Measurements from ENCODE around the gene SLC4A3. TPM values are rescaled to one million over a fixed set of nuclear protein-coding genes. Genes with fewer than 3 reads are reported as not detected.

The SLC4A3 gene
- total and polyA plus RNA-seq, 2 of the 13 experiments (the other 11 are each of a cell fraction or from before 2014, with no cell fraction given), result 0.18 to 0.95 TPM

- no peak for TF ChIP-seq TBX3 (IDR thresholded peaks at IDR 0.05; ENCODE audit: borderline replicate concordance)
- TF ChIP-seq PAXIP1 (CRISPR knock-in tag; conservative IDR thresholded peaks at IDR 0.05), result no peak
Observed at GRCh38 chr2:219638948-219639755, 11.7 kb downstream of the SLC4A3 start (continued).

GRCh38 chr2:219641390-219642068 lies 14.1 kb downstream of the SLC4A3 start:
- POLR2A ChIA-PET, result no interaction called here
- in situ Hi-C loops (cut with HindIII; ENCODE audit: extremely low pct_ligation_motif_present, low pct_unique_long_range_greater_than_20kb), result loop anchor here (5.0 kb wide), 1 partner anchor 99 kb away; the partner anchor contains the start of genes CHPF and TMEM198
- H3K27me3 ChIP-seq (ENCODE audit: control insufficient read depth in 1 of 2, insufficient read depth in 2 of 2, low read length in 2 of 2), result peaks cover 18 to 84% of the 10 kb centered on the region in 2 experiments
- no peak overlapping the region for H3K27ac ChIP-seq (ENCODE audit: extremely low read length, insufficient read depth, low read length)
- CTCF ChIA-PET (ENCODE audit: low intra/inter-chr PET ratio, low total read pairs), result interaction anchor here (0.9 to 4.3 kb wide), 8 partner anchors 23 to 132 kb away, joined by 3 to 127 read pairs (median 10); partner anchors contain the start of genes CHPF, INHA, OBSL1 and STK11IP
- 37% methylated on average over 7 of the region's 7 CpGs for WGBS (ENCODE audit: low lambda C conversion rate)
- no TSS peak for BruUV-seq (replicated peaks)
- H3K9me3 ChIP-seq (ENCODE audit: low read length), result no peaks in the 10 kb centered on the region
- H3K4me3 ChIP-seq (replicated peaks in 1 of 3; ENCODE audit: insufficient read depth in 1 of 3, low read depth in 2 of 3, low read length in 3 of 3), result no peak overlapping the region
- no peak for FAIRE-seq
- no peaks in the 10 kb centered on the region for H4K20me1 ChIP-seq (ENCODE audit: insufficient read depth, low read length)
- peaks cover 29% of the 10 kb centered on the region for H3K4me1 ChIP-seq (ENCODE audit: insufficient read depth, low read length)
- H2AFZ ChIP-seq (ENCODE audit: low read length), result no peak overlapping the region
- H3K9ac ChIP-seq (ENCODE audit: insufficient read depth, low read depth, low read length), result no peak overlapping the region
- H3K36me3 ChIP-seq (replicated peaks in 1 of 2; ENCODE audit: control insufficient read depth in 1 of 2, insufficient read depth in 2 of 2, low read length in 2 of 2), result no peaks in the 10 kb centered on the region
- H3K79me2 ChIP-seq (ENCODE audit: insufficient read depth, low read length), result no peaks in the 10 kb centered on the region
- intact Hi-C loops (cut with micrococcal nuclease; ENCODE audit: unreplicated experiment), result loop anchor here (1.0 to 2.0 kb wide), 4 partner anchors 22 to 100 kb away; no protein-coding TSS in a partner anchor
- no peak for DNase-seq (ENCODE audit: low spot score)
- H3K4me2 ChIP-seq (ENCODE audit: low read depth, low read length), result no peak overlapping the region
- no peak for ATAC-seq
- TF ChIP-seq ZNF180 (CRISPR knock-in tag; IDR thresholded peaks at IDR 0.05; ENCODE audit: borderline replicate concordance, low read depth) (no peak), ZNF558 (CRISPR knock-in tag; IDR thresholded peaks at IDR 0.05; ENCODE audit: borderline replicate concordance) (no peak), ZNF775 (CRISPR knock-in tag; IDR thresholded peaks at IDR 0.05; ENCODE audit: borderline replicate concordance) (no peak), E2F1 (CRISPR knock-in tag; IDR thresholded peaks at IDR 0.05) (no peak), RFX3 (CRISPR knock-in tag; IDR thresholded peaks at IDR 0.05) (no peak), ZNF607 (CRISPR knock-in tag; IDR thresholded peaks at IDR 0.05; ENCODE audit: borderline replicate concordance) (no peak), PLRG1 (conservative IDR thresholded peaks at IDR 0.05) (no peak), ZNF572 (CRISPR knock-in tag; IDR thresholded peaks at IDR 0.05) (no peak), ZBTB21 (CRISPR knock-in tag; IDR thresholded peaks at IDR 0.05) (no peak), ZNF501 (CRISPR knock-in tag; IDR thresholded peaks at IDR 0.05) (no peak)
